ENCODE results near the gene RPP30. TPM values are rescaled to one million over a fixed set of nuclear protein-coding genes. Genes with fewer than 3 reads are reported as not detected.
A peak's percentile ranks its signal among the peaks of the same experiment; 100 is the strongest.

Gene RPP30
- 42.3 TPM for total RNA-seq

DNA sequence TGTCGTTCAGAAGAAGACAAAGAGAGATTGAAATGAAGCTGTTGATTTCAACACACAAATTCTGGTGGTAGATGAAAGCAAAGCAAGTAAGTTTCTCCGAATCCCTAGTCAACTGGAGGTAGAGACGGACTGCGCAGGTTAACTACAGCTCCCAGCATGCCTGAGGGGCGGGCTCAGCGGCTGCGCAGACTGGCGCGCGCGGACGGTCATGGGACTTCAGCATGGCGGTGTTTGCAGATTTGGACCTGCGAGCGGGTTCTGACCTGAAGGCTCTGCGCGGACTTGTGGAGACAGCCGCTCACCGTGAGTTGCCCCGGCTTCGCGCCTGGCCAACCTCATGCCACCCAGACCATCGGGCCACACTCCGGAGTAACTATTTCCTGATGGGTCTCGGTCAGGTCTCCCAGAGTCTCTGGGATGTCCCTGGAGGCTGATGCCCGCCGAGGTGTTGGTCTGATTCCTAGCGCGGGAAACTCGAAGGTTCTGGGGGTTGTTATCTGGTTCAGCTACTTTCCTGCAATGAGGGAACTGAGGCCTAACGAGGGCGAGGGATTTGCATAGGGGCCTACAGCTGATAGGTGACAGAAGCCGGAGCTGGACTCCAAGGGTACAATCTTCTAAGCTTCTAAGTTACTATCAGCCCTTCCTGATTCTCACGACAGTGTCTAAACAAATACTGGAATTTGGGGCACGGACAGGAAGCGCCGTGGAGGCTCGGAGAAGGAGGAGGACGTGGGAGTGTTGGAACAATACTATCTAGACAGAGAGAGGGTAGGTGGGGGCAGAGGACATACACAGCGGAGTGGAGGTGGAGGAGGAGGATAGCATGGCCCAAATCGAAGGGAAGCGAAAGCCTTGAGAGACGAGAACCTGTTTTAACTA is at the start of gene RPP30:
Gene RPP30, plus strand, starts transcription at position 209 of the 882 bp plus-strand sequence. Its CDS starts 13 bp downstream, at position 222.
- Histone ChIP-seq H3K4me3 (ENCODE audit: low read length in 3 of 3) (peak within 1 kb of the TSS; percentile 90 to 95 (median 92)), H3K9me3 (ENCODE audit: control insufficient read depth in 3 of 3, low read length in 3 of 3) (peaks cover 0 to 2% (median 0%) of the 10 kb centered on the region in 3 donors), H3K36me3 (ENCODE audit: control insufficient read depth in 3 of 3, insufficient read depth in 3 of 3, low read length in 3 of 3) (peaks cover 9 to 15% (median 13%) of the 10 kb centered on the region in 3 donors), H3K27me3 (ENCODE audit: control insufficient read depth in 3 of 3, insufficient read depth in 3 of 3, low read length in 3 of 3) (no peaks in the 10 kb centered on the region), H3K27ac (ENCODE audit: low read depth, low read length) (peak within 1 kb of the TSS; percentile 74), H3K9ac (ENCODE audit: low read depth in 1 of 3, low read length in 3 of 3) (peak within 1 kb of the TSS; percentile 90 to 91 (median 90)), H3K4me1 (ENCODE audit: control insufficient read depth in 3 of 3, insufficient read depth in 3 of 3, low read length in 3 of 3) (peaks cover 8 to 14% (median 11%) of the 10 kb centered on the region in 3 donors)

DNA sequence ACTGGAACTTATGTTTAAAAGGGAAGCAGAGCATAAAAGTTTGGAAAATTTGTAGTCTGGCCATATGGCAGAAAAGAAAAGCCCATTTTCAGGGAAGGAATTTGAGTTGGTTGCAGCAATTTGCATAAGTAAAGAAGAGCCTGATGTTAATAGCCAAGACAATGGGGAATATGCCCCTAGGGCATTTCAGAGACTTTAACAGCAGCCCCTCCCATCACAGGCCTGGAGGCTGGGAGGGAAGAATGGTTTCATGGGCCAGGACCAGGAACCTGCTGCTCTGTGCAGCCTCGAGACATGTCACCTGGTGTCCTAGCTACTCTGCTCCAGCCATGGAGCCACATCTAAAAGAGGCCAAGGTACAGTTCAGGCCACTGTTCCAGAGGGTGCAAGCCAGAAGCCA is 49.3 kb upstream of the RPP30 start:
- Histone ChIP-seq H3K27me3 (ENCODE audit: control insufficient read depth in 3 of 3, insufficient read depth in 3 of 3, low read length in 3 of 3) (no peaks in the 10 kb centered on the region), H3K36me3 (ENCODE audit: control insufficient read depth in 3 of 3, insufficient read depth in 3 of 3, low read length in 3 of 3) (no peaks in the 10 kb centered on the region), H3K27ac (ENCODE audit: low read depth, low read length) (no peak overlapping the region), H3K4me1 (ENCODE audit: control insufficient read depth in 3 of 3, insufficient read depth in 3 of 3, low read length in 3 of 3) (no peaks in the 10 kb centered on the region), H3K9ac (ENCODE audit: low read depth in 1 of 3, low read length in 3 of 3) (no peak overlapping the region), H3K4me3 (ENCODE audit: low read length in 3 of 3) (no peak overlapping the region), H3K9me3 (ENCODE audit: control insufficient read depth in 3 of 3, low read length in 3 of 3) (no peaks in the 10 kb centered on the region)

DNA sequence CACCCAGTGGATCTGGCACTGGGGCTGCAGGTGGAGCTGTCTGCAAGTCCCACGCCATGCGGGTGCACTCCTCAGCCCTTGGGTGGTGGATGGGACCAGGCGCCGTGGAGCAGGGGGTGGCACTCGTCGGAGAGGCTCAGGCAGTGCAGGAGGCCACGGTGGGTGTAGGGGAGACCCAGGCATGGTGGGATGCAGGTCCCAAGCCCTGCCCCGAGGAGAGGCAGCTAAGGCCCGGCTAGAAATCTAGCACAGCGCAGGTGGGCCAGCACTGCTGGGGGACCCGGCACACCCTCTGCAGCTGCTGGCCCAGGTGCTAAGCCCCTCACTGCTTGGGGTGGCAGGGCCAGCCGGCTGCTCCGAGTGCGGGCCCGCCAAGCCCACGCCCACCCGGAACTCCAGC is 39.7 kb upstream of the RPP30 start:
- no peaks in the 10 kb centered on the region for H3K36me3 ChIP-seq (ENCODE audit: control insufficient read depth in 3 of 3, insufficient read depth in 3 of 3, low read length in 3 of 3)
- peaks cover 0 to 3% (median 0%) of the 10 kb centered on the region in 3 donors for H3K27me3 ChIP-seq (ENCODE audit: control insufficient read depth in 3 of 3, insufficient read depth in 3 of 3, low read length in 3 of 3)
- H3K9ac ChIP-seq (ENCODE audit: low read depth in 1 of 3, low read length in 3 of 3) = no peak overlapping the region
- no peak overlapping the region for H3K27ac ChIP-seq (ENCODE audit: low read depth, low read length)
- H3K9me3 ChIP-seq (ENCODE audit: control insufficient read depth in 3 of 3, low read length in 3 of 3) = no peaks in the 10 kb centered on the region
- H3K4me1 ChIP-seq (ENCODE audit: control insufficient read depth in 3 of 3, insufficient read depth in 3 of 3, low read length in 3 of 3) = peaks cover 0 to 3% (median 0%) of the 10 kb centered on the region in 3 donors
- no peak overlapping the region for H3K4me3 ChIP-seq (ENCODE audit: low read length in 3 of 3)

DNA sequence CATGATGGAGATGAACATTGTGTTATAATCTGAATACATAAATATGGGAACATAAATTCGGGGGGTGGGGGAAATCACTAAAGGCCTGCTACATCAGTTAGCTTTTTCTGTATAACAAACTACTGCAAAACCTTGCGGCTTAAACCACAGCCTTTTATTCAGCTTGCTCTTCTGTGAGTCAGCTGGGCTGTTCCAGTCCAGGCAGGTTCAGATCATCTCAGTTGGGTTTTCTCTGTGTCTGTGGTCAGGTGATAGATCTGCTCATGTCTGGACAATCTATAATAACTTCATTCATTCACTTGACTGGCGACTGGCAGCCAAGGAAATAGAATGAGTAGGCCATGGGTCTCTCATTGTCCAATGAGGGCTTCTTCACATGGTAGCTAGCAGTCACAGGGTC is 37.4 kb upstream of the RPP30 start:
- H3K9me3 ChIP-seq (ENCODE audit: control insufficient read depth in 3 of 3, low read length in 3 of 3) = no peaks in the 10 kb centered on the region
- peaks cover 0 to 3% (median 0%) of the 10 kb centered on the region in 3 donors for H3K27me3 ChIP-seq (ENCODE audit: control insufficient read depth in 3 of 3, insufficient read depth in 3 of 3, low read length in 3 of 3)
- no peak overlapping the region for H3K27ac ChIP-seq (ENCODE audit: low read depth, low read length)
- H3K9ac ChIP-seq (ENCODE audit: low read depth in 1 of 3, low read length in 3 of 3) = no peak overlapping the region
- peaks cover 0 to 3% (median 0%) of the 10 kb centered on the region in 3 donors for H3K4me1 ChIP-seq (ENCODE audit: control insufficient read depth in 3 of 3, insufficient read depth in 3 of 3, low read length in 3 of 3)
- no peaks in the 10 kb centered on the region for H3K36me3 ChIP-seq (ENCODE audit: control insufficient read depth in 3 of 3, insufficient read depth in 3 of 3, low read length in 3 of 3)
- H3K4me3 ChIP-seq (ENCODE audit: low read length in 3 of 3) = no peak overlapping the region

DNA sequence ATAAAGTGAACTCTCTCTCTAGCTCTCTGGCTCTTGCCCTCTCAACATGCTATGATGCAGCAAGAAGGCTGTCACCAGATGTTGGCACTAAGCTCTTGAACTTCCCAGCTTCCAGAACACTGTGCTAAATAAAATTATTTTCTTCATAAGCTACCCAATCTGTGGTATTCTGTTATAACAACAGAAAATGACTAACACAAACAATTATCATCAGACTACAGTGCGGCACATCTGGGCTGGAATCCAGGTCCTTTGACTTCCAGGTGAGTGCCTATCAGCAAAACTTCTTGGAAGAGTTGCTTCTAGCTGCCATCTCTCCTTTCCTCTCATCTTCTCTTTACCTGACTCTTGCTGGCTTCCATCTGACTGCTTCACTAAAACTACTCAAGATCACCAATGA is 34.3 kb upstream of the RPP30 start:
- H3K4me1 ChIP-seq (ENCODE audit: control insufficient read depth in 3 of 3, insufficient read depth in 3 of 3, low read length in 3 of 3) = peaks cover 0 to 3% (median 0%) of the 10 kb centered on the region in 3 donors
- peaks cover 0 to 3% (median 0%) of the 10 kb centered on the region in 3 donors for H3K27me3 ChIP-seq (ENCODE audit: control insufficient read depth in 3 of 3, insufficient read depth in 3 of 3, low read length in 3 of 3)
- H3K9ac ChIP-seq (ENCODE audit: low read depth in 1 of 3, low read length in 3 of 3) = no peak overlapping the region
- H3K36me3 ChIP-seq (ENCODE audit: control insufficient read depth in 3 of 3, insufficient read depth in 3 of 3, low read length in 3 of 3) = no peaks in the 10 kb centered on the region
- no peak overlapping the region for H3K4me3 ChIP-seq (ENCODE audit: low read length in 3 of 3)
- no peaks in the 10 kb centered on the region for H3K9me3 ChIP-seq (ENCODE audit: control insufficient read depth in 3 of 3, low read length in 3 of 3)
- H3K27ac ChIP-seq (ENCODE audit: low read depth, low read length) = no peak overlapping the region

DNA sequence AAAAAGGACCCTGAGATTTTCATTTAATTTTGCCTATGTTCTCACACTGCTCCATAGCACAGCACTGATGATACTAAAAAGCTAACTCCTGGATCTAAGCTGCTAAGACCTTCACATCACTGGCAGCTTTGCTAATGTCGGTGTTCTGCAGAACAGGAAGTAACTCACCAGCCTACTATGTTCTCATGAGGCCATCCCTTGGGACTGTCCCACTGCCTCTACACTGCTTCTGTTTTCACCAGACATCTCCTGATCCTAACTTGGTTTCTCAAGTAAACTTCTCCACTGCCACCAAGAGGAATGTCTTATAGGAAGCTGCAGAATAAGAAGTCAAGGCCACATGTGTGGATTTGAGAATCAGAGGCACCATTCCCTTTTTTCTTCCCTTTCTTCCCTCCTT is 29.0 kb upstream of the RPP30 start:
- Histone ChIP-seq H3K36me3 (ENCODE audit: control insufficient read depth in 3 of 3, insufficient read depth in 3 of 3, low read length in 3 of 3) (no peaks in the 10 kb centered on the region), H3K4me3 (ENCODE audit: low read length in 3 of 3) (no peak overlapping the region), H3K27ac (ENCODE audit: low read depth, low read length) (no peak overlapping the region), H3K9ac (ENCODE audit: low read depth in 1 of 3, low read length in 3 of 3) (no peak overlapping the region), H3K27me3 (ENCODE audit: control insufficient read depth in 3 of 3, insufficient read depth in 3 of 3, low read length in 3 of 3) (no peaks in the 10 kb centered on the region), H3K4me1 (ENCODE audit: control insufficient read depth in 3 of 3, insufficient read depth in 3 of 3, low read length in 3 of 3) (peaks cover 0 to 6% (median 6%) of the 10 kb centered on the region in 3 donors), H3K9me3 (ENCODE audit: control insufficient read depth in 3 of 3, low read length in 3 of 3) (no peaks in the 10 kb centered on the region)

DNA sequence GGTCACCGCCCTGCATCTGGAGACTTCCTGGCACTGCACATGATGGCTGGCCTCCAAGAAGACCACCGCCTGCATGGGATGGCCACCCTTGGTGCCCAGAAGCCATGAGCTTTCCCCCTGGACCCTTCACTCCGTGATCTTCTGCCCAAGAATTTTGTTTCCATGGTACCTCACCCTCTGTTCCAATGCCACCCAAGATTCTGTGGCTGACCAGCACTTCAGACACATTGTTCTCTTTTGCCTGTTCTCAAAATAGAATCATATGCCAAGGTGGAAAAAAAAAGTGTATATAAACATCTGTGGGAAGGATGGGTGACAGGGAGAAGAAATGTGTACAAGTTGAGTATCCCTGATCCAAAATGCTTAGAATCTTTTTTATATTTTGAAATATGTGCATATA is 26.0 kb upstream of the RPP30 start:
- H3K4me1 ChIP-seq (ENCODE audit: control insufficient read depth in 3 of 3, insufficient read depth in 3 of 3, low read length in 3 of 3) = peaks cover 0 to 9% (median 6%) of the 10 kb centered on the region in 3 donors
- no peak overlapping the region for H3K9ac ChIP-seq (ENCODE audit: low read depth in 1 of 3, low read length in 3 of 3)
- no peak overlapping the region for H3K4me3 ChIP-seq (ENCODE audit: low read length in 3 of 3)
- no peaks in the 10 kb centered on the region for H3K9me3 ChIP-seq (ENCODE audit: control insufficient read depth in 3 of 3, low read length in 3 of 3)
- H3K27ac ChIP-seq (ENCODE audit: low read depth, low read length) = no peak overlapping the region
- no peaks in the 10 kb centered on the region for H3K27me3 ChIP-seq (ENCODE audit: control insufficient read depth in 3 of 3, insufficient read depth in 3 of 3, low read length in 3 of 3)
- no peaks in the 10 kb centered on the region for H3K36me3 ChIP-seq (ENCODE audit: control insufficient read depth in 3 of 3, insufficient read depth in 3 of 3, low read length in 3 of 3)

DNA sequence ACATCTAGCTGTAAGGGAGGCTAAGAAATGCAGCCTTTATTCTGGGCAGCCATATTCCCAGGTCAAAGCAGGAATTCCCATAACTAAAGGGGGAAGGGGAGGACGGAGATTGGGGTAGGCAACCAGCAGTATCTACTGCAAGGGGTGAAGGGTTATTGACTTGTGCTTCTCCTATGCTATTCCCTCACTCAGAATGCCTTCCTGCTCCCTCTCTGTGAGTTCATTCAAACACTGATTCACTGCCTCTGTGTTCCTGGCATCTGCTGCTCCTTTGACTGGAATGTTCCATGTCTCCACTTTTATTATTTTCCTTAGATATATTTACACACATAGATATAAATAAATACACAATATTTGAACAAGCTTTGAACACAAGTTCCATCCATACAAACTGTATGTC is 25.0 kb upstream of the RPP30 start:
- Histone ChIP-seq H3K9me3 (ENCODE audit: control insufficient read depth in 3 of 3, low read length in 3 of 3) (peaks cover 0 to 3% (median 0%) of the 10 kb centered on the region in 3 donors), H3K27me3 (ENCODE audit: control insufficient read depth in 3 of 3, insufficient read depth in 3 of 3, low read length in 3 of 3) (no peaks in the 10 kb centered on the region), H3K36me3 (ENCODE audit: control insufficient read depth in 3 of 3, insufficient read depth in 3 of 3, low read length in 3 of 3) (no peaks in the 10 kb centered on the region), H3K4me1 (ENCODE audit: control insufficient read depth in 3 of 3, insufficient read depth in 3 of 3, low read length in 3 of 3) (peaks cover 0 to 9% (median 6%) of the 10 kb centered on the region in 3 donors), H3K9ac (ENCODE audit: low read depth in 1 of 3, low read length in 3 of 3) (no peak overlapping the region), H3K27ac (ENCODE audit: low read depth, low read length) (no peak overlapping the region), H3K4me3 (ENCODE audit: low read length in 3 of 3) (no peak overlapping the region)

DNA sequence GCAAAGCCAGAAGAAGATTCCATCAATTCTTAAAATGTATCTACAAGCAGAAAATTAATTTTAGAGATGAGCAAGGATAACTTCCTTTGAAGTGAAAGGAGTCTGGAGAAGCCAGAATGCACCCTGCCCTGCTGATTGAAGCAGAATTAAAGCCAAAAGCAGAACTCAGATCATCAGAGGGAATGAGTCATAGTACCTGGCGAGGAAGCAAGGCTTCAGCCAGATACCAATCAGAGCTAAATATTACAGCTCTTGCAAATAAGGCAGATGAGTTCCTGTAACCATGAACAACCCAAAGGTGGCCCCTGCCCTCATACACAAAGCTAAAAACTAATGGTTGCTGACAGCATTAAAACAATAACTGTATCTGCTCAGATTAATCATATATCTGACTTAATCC is 24.3 kb upstream of the RPP30 start:
- Histone ChIP-seq H3K9ac (ENCODE audit: low read depth in 1 of 3, low read length in 3 of 3) (no peak overlapping the region), H3K27ac (ENCODE audit: low read depth, low read length) (no peak overlapping the region), H3K9me3 (ENCODE audit: control insufficient read depth in 3 of 3, low read length in 3 of 3) (peaks cover 0 to 3% (median 0%) of the 10 kb centered on the region in 3 donors), H3K36me3 (ENCODE audit: control insufficient read depth in 3 of 3, insufficient read depth in 3 of 3, low read length in 3 of 3) (no peaks in the 10 kb centered on the region), H3K27me3 (ENCODE audit: control insufficient read depth in 3 of 3, insufficient read depth in 3 of 3, low read length in 3 of 3) (no peaks in the 10 kb centered on the region), H3K4me1 (ENCODE audit: control insufficient read depth in 3 of 3, insufficient read depth in 3 of 3, low read length in 3 of 3) (peaks cover 0 to 9% (median 6%) of the 10 kb centered on the region in 3 donors), H3K4me3 (ENCODE audit: low read length in 3 of 3) (no peak overlapping the region)

Data from skeletal muscle tissue (tissue), 4 donors.